NCI-H510A (cell line): ENCODE data around the gene ACIN1.

Experiments used
- DNase-seq: peaks from one replicate; lab custom pipeline; 2025; lab: John Stamatoyannopoulos, UW

The ACIN1 gene

GRCh38 chr14:23056956-23057756 is 37.8 kb downstream of the ACIN1 start, which contains the start of gene CDH24:
Gene CDH24, minus strand, starts transcription at chr14:23057520. Its CDS starts 1,787 bp downstream, at chr14:23055733.
- no peak for DNase-seq

- no peak for DNase-seq
Observed at GRCh38 chr14:23056145-23056955, 38.6 kb downstream of the ACIN1 start.

- no peak for DNase-seq
Observed at GRCh38 chr14:23055621-23056144, 39.3 kb downstream of the ACIN1 start.

GRCh38 chr14:23055147-23055550 is 39.8 kb downstream of the ACIN1 start:
- no peak for DNase-seq

- no peak for DNase-seq
Observed at GRCh38 chr14:23054000-23054811, 40.7 kb downstream of the ACIN1 start.

GRCh38 chr14:23053426-23053825 is 41.5 kb downstream of the ACIN1 start:
- no peak for DNase-seq

GRCh38 chr14:23052671-23053070 is 42.3 kb downstream of the ACIN1 start:
- no peak for DNase-seq

GRCh38 chr14:23052182-23052623 is 42.7 kb downstream of the ACIN1 start:
- no peak for DNase-seq

GRCh38 chr14:23051141-23052057 is 43.5 kb downstream of the ACIN1 start:
- DNase-seq, result no peak

- no peak for DNase-seq
Observed at GRCh38 chr14:23049011-23049410, 45.9 kb downstream of the ACIN1 start.

- no peak for DNase-seq
Observed at GRCh38 chr14:23047751-23048693, 46.9 kb downstream of the ACIN1 start.

GRCh38 chr14:23047034-23047634 is 47.8 kb downstream of the ACIN1 start:
- no peak for DNase-seq

GRCh38 chr14:23045419-23046357 is 49.2 kb downstream of the ACIN1 start:
- no peak for DNase-seq

- DNase-seq, result no peak
Observed at GRCh38 chr14:23044840-23045239, 50.1 kb downstream of the ACIN1 start.

- no peak for DNase-seq
Observed at GRCh38 chr14:23043754-23044153, 51.2 kb downstream of the ACIN1 start.

GRCh38 chr14:23043145-23043544 is 51.8 kb downstream of the ACIN1 start:
- no peak for DNase-seq

- no peak for DNase-seq
Observed at GRCh38 chr14:23042162-23042965, 52.6 kb downstream of the ACIN1 start, which contains the start of gene PSMB11. Gene PSMB11, plus strand, starts transcription at chr14:23042212. Its CDS starts 14 bp downstream, at chr14:23042226.
